Raji (cell line): Measurements from ENCODE around the gene ASRGL1.

Experiments used
- POLR2A ChIP-seq: IDR thresholded peaks from 2 replicates; pipeline ENCODE4 v1.6.1; 2011; ENCODE audit warnings: low read depth, low read length, control low read depth; ENCODE audit not compliant: insufficient read depth

Gene ASRGL1

DNA sequence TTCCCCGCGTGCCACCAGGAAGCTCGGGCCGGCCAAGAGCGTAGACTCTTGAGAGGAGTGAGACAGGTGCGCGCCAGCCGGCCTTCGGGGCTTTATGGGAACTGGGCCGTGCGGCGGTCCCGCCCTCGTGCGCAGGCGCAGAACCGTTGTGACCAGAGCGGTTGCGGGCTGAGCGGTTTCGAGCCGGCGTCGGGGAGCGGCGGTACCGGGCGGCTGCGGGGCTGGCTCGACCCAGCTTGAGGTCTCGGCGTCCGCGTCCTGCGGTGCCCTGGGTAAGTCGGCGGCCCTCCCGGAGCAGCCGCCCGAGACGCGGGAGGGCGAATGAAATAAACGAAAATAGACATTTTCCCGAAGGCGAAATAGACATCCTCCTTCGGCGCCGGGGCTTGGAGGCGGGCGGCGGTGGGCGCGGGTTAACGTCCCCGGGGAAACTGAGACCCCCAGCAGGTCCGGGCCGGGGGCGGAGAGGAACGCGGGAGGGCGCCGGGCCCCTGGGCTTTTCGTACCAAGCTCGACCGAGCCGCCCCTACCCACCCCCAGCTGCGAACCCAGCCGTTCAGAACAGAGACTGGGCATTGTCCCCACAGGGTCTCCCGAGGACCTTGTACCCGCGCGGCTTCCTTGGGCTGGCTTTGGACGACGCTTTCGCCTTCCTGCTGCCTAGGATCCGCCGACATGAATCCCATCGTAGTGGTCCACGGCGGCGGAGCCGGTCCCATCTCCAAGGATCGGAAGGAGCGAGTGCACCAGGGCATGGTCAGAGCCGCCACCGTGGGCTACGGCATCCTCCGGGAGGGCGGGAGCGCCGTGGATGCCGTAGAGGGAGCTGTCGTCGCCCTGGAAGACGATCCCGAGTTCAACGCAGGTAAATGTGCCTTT is at the start of gene ASRGL1:
Gene ASRGL1, plus strand, starts transcription at position 146 of the 879 bp plus-strand sequence. Its CDS starts 530 bp downstream, at position 676.
- TF ChIP-seq POLR2A, result no peak

DNA sequence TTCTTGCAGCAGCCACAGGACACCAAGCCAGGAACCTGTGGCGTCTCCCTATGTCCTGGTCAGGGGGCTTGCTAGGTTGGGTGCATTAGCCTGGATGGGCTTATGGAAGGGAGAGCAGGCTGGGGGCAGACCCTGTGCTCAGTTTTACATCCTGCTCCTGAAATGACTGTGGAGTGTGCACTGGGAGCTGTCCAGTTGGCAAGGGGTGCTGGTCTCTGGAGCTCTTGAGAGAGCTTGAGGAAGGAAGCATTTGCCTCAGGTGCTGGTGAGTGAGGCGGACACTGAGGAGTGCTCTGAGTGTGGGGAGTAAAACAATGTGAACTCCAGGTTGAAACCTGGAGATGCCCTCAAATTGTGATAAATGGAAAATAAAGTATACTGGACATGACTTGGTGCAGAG is 41.7 kb upstream of the ASRGL1 start:
- TF ChIP-seq POLR2A, result no peak

DNA sequence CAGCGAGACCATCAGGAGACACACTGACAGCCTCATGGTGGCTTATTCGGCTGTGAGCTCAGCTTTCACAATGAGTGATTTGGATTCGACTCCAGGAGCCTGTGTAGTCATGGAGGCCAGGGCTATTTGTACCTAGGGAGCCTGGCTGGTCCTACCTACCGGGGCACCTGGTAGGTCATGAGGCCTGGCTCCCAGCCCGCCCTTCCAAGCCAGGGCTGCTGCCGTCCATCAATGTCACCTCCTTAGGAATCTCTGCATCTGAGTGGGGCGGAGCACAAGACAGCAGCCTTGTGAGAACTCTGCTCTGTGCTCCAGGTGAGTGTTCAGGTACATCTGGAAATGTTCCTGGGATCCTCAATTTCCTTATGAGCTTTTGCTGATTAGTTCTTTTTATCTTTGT is 38.3 kb upstream of the ASRGL1 start, which contains the start of gene SCGB1D4:
Gene SCGB1D4, minus strand, starts transcription at position 101 of the 400 bp plus-strand sequence. Its CDS starts 65 bp downstream, at position 36.
- no peak for TF ChIP-seq POLR2A

DNA sequence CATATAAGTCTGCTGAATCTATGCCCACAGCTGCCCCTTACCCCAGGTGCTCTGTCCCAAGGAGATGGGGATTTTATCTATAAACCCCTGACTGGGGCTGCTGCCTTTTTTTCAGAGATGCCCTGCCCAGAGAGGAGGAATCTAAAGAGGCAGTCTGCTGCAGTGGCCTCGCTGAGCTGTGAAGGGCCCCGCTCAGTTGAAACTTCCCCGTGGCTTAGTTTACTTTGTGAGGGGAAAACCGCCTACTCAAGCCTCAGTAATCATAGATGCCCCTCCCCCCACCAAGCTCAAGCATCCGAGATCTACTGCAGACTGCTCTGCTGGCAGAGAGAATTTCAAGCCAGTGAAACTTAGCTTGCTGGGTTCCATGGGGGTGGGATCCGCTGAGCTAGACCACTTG is 31.0 kb upstream of the ASRGL1 start:
- TF ChIP-seq POLR2A, result no peak

DNA sequence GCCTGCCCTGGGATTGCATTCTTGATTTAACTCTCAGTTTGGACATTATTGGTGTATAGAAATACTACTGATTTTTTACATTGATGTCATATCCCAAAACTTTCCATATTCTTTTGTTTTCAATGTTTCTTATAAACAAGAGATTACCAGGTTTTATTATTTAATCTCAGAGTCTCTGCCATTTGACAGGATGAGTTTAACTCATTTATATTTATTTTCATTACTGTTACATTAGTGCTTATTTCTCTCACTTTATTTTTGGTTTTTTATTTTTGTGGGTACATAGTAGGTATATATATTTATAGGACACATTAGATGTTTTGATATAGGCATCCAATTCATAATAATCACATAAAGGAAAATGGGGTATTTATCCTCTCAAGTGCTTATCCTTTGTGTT is 29.3 kb upstream of the ASRGL1 start:
- no peak for TF ChIP-seq POLR2A

DNA sequence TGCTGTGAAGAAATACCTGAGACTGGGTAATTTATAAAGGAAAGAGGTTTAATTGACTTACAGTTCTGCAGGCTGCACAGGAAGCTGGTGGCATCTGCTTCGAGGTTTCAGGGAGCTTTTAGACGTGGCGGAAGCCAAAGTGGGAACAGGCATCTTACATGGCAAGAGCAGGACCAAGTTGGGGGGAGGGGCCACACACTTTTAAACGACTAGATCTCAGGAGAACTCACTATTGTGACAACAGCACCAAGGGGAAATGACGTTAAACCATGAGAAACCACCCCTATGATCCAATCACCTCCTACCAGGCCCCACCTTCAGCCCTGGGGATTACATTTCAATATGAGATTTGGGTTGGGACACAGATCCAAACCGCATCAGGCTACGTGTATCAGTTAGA is 27.3 kb upstream of the ASRGL1 start:
- no peak for TF ChIP-seq POLR2A

DNA sequence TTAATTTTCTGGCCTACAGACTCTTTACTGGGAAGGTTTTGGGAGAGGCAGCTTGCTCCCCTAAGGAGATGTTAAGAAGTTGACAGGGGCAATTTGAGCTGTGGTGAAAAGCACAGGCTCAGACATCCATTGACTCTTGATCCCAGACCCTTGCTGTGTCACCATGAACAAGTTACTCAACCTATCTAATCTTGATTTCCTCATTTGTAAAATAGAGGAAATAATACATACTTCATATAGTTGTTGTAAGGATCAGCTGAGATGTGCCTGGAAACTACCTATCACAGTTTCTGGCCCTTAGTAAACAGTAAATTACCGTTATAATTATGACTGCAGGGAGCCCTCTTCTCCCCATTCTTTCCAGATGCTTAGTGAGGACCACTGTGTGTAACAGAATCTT is 21.8 kb upstream of the ASRGL1 start:
- no peak for TF ChIP-seq POLR2A

DNA sequence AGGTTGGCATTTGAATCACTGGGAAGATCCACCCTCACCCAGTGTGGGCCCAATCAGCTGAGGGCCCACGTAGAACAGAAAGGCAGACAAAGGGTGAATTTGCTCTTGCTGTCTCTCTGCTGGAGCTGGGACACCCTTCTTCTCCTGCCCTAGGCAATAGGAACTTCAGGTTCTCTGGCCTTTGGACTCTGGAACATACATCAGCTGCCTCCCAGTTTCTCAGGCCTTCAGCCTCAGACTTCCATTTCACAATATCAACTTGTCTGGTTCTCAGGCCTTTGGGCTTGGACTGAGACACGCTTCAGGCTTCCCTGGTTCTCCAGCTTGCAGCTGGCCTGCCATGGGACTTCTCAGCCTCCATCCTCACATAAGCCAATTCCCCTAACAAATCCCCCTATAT is 14.7 kb upstream of the ASRGL1 start:
- TF ChIP-seq POLR2A, result no peak

DNA sequence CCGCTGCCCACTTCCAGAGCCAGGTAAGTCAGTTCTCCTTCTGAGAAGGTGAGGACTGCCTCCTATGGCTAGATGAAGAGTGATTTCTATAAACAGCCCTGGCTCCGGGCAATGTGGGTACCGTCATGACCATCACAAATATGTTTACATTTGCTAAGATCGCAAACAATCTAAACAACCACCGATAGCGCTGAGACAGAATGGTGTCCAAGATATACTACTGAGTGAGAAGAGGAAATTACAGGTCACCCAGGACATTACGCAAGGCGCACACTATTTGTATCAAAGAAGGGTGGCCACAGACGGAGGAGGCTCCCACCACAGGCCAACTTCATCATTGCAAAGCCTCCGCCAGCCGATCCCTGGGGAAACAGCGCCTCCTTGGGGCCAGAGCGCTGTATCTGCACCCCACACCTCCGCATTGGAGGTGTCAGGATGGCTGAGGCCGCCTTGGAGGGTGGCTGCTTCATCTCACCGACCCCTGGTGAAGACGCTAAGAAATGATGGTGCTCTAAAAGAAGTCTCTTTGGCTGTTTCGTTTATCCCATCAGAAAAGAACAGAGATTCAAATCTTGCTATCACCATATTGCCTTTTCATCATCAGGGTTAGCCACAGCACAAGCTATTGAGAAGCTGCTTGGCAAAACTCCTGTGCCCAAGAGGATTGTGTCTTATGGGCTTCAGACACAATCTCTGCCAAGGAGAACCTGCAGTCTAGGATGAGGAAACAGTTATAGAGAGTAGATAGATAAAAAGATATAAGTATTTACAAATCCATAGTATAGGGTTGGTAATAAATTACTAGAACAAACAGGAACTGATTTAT is 12.3 kb upstream of the ASRGL1 start:
- TF ChIP-seq POLR2A, result no peak

DNA sequence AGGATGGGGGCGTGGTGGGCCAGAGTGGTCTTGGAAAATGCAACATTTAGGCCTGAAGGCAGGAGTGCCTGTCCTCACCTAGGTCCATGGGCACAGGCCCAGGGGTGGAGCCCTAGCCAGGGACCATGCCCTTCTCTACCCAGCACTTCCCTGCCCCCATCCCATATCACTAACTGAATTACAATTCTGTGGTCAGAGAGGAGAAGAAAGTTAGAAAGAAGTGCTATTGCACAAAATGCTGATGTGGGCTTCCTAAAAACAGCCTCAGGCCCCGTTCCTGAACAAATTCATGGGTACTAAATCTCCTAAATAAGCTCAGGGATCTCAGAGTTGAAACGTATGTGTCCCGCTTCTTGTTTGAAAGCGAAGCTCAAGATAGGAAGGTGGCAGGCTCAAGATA is 3.5 kb upstream of the ASRGL1 start:
- TF ChIP-seq POLR2A, result no peak

DNA sequence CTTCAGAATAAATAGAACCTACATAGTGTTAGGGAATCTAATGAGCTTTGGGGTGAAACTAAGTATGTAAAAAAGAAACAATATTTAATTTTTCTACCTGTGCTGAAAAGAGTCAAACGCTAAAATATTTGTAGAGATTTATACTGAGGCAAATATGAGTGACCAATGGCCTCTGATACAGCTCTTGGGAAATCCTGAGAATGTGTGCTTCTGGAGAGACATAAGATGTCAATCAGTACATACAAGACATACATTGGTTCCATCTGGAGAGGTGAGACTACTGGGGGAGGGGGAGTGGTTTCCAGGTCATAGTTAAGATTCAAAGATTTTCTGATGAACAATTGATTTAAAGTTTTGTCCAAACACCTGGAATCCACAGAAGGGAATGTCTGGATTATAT is 970 bp downstream of the ASRGL1 start:
- TF ChIP-seq POLR2A, result no peak

DNA sequence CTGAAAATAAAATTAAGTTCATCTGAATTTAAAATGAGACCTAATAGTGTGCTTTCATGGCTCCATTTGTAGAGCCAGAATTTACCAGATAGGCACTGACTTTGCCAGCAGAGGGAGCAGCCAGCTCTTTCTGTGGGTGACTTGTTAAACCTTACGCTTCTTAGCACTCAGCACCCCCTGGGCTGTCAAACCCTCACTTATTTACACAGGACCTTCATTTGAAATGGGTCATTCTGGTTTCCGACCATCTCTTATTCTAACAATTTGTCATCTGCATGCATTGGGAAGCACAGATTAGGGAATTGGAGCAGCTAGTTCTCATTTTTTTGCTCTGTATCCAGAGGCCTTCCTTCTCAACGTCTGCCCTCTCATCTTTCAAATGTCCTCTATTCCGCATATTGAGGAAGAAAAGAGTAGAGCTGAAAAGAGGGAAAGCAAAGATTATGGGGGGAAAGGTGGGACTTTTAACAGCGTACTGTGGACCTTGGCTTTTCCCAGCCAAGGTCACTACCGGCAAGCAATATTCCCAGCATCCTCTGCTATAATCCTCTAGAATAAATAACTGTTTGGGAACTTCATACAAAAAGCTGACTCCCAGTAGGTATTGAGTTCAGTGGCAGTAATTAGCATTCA is 3.1 kb downstream of the ASRGL1 start:
- no peak for TF ChIP-seq POLR2A

DNA sequence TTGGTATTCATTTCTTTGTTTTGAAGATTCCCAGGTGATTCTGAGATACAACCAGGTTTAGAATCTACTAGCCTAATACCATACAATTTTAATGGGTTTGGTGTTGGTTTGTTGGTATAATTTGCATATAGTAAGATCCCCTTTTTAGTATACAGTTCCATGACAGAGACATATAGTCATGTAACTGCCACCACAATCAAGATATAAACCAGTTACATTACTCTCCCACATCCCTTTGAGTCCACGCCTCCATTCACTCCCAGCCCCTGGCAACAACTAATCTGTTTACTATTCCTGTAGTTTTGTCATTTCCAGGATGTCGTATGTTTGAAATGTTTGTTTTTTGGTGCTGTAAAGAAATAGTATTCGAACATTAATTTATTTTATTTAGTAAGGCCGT is 4.3 kb downstream of the ASRGL1 start:
- no peak for TF ChIP-seq POLR2A

DNA sequence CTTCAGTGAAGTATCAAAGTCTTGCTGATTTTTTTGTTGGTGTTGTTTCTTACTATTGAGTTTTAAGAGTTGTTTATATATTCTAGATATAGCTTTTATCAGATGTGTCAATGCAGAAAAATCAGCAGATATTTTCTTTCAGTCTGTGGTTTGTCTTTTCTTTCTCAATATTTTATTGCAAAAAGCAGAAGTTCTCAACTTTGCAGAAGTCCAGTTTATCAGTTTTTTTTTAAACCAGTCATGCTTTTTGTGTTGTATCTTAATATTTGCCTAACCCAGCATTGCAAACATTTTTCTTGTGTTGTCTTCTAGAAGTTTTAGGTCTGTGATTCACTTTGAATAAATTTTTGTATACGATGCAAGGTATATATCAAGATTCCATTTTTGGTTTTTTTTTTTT is 7.0 kb downstream of the ASRGL1 start:
- no peak for TF ChIP-seq POLR2A

DNA sequence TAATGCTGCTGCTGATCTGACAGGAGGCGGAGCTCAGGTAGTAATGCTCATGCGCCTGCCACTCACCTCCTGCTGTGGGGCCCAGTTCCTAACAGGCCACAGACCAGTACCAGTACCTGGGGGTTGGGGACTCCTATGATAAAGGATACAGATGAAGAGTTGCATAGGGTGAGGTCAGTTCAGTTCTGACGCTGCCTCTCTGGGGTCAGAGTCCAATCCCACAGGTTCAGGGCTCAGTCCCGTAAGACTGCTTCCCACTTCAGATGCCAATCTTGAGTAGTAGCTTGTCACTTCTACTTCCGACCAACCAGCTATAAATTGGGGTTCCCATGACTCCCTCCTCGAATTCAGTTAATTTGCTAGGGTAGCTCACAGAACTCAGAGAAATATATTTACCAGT is 8.6 kb downstream of the ASRGL1 start:
- no peak for TF ChIP-seq POLR2A
